Esophagus (tissue), 2 donors: ENCODE results near the gene CCDC116. TPM values are rescaled to one million over a fixed set of nuclear protein-coding genes. Genes with fewer than 3 reads are reported as not detected.

Experiments
- H3K27ac ChIP-seq, 2 donors: one replicate each; pipeline ENCODE4 v1.5.1; 2013; ENCODE audit warnings: low read depth in 2 of 2, mild to moderate bottlenecking in 2 of 2, inconsistent platforms in 1 of 2, low read length in 1 of 2, moderate library complexity in 1 of 2
- H3K27me3 ChIP-seq, 2 donors: one replicate each; pipeline ENCODE4 v1.6.1; 2013; ENCODE audit warnings: low read length in 2 of 2, control low read depth in 1 of 2, mild to moderate bottlenecking in 1 of 2; ENCODE audit not compliant: insufficient read depth in 2 of 2, control insufficient read depth in 1 of 2
- H3K36me3 ChIP-seq, 2 donors: one replicate each; pipeline ENCODE4 v1.6.1; 2013; ENCODE audit warnings: low read length in 1 of 2; ENCODE audit not compliant: control insufficient read depth in 2 of 2, insufficient read depth in 2 of 2
- H3K4me1 ChIP-seq, 2 donors: one replicate each; pipeline ENCODE4 v1.6.1; 2013; ENCODE audit warnings: low read length in 1 of 2; ENCODE audit not compliant: control insufficient read depth in 2 of 2, insufficient read depth in 2 of 2
- H3K4me3 ChIP-seq, 2 donors: one replicate each; pipeline ENCODE4 v1.5.1; 2013; ENCODE audit warnings: low read length in 2 of 2, mild to moderate bottlenecking in 2 of 2, low read depth in 1 of 2, moderate library complexity in 1 of 2
- H3K9me3 ChIP-seq, 2 donors: one replicate each; pipeline ENCODE4 v1.6.1; 2013; ENCODE audit warnings: mild to moderate bottlenecking in 2 of 2, low read depth in 1 of 2, low read length in 1 of 2, moderate library complexity in 1 of 2; ENCODE audit not compliant: control insufficient read depth in 2 of 2, insufficient read depth in 1 of 2
- WGBS, 2 donors: extraction: QIAGEN DNeasy Blood & Tissue Kit; methylation state at CpG; one replicate each; pipeline ENCODE4 v1.1.7; 2013; 5-methylcytosine and 5-hydroxymethylcytosine counted together
- polyA plus RNA-seq, 2 donors: library from polyadenylated mRNA; stranded (reverse); fragments of 200-250 nt; gene quantifications; one replicate each; pipeline ENCODE4 v1.2.3, GENCODE V29; 2013
- donor health status: healthy with polysubstance abuse.
- donor health status: Bipolar disorder and iron deficiency.

Gene CCDC116
- polyA plus RNA-seq, 2 donors: 0.25 to 0.61 TPM

- Histone ChIP-seq H3K27ac (no peak overlapping the region), H3K27me3 (no peaks in the 10 kb centered on the region), H3K9me3 (no peaks in the 10 kb centered on the region), H3K36me3 (peaks cover 0 to 5% of the 10 kb centered on the region in 2 donors), H3K4me3 (no peak overlapping the region), H3K4me1 (peaks cover 3 to 8% of the 10 kb centered on the region in 2 donors)
- WGBS, 2 donors: 94 to 97% methylated on average over 7 of the region's 7 CpGs
Observed at GRCh38 chr22:21650280-21650679, 17.7 kb downstream of the CCDC116 start.

- no peaks in the 10 kb centered on the region for H3K27me3 ChIP-seq
- peaks cover 3 to 8% of the 10 kb centered on the region in 2 donors for H3K4me1 ChIP-seq
- no peak overlapping the region for H3K27ac ChIP-seq
- no peaks in the 10 kb centered on the region for H3K9me3 ChIP-seq
- 20% methylated on average over 6 of the region's 6 CpGs for WGBS, 2 donors
- H3K4me3 ChIP-seq: peak overlapping the region; percentile 41 to 51
- H3K36me3 ChIP-seq: peaks cover 0 to 5% of the 10 kb centered on the region in 2 donors
Observed at GRCh38 chr22:21650823-21651520, 18.4 kb downstream of the CCDC116 start.

- 1% methylated on average over 29 of the region's 29 CpGs for WGBS, 2 donors
- H3K27ac ChIP-seq: no peak overlapping the region
- peak overlapping the region; percentile 41 to 51 for H3K4me3 ChIP-seq
Observed at GRCh38 chr22:21651521-21652009, 19.0 kb downstream of the CCDC116 start.

GRCh38 chr22:21652010-21652546, 19.5 kb downstream of the CCDC116 start:
- Histone ChIP-seq H3K27me3 (no peaks in the 10 kb centered on the region), H3K36me3 (no peaks in the 10 kb centered on the region), H3K27ac (peak overlapping the region in 1 of 2 donors; percentile 31), H3K4me3 (peak overlapping the region; percentile 51 to 62), H3K4me1 (peaks cover 3 to 10% of the 10 kb centered on the region in 2 donors), H3K9me3 (no peaks in the 10 kb centered on the region)
- 0 to 4% methylated on average over 42 to 44 of the region's 44 CpGs for WGBS, 2 donors

More at GRCh38 chr22:21651521-21652009, 19.0 kb downstream of the CCDC116 start:
- H3K4me1 ChIP-seq: peaks cover 3 to 9% of the 10 kb centered on the region in 2 donors
- H3K36me3 ChIP-seq: no peaks in the 10 kb centered on the region
- H3K9me3 ChIP-seq: no peaks in the 10 kb centered on the region
- no peaks in the 10 kb centered on the region for H3K27me3 ChIP-seq

DNA sequence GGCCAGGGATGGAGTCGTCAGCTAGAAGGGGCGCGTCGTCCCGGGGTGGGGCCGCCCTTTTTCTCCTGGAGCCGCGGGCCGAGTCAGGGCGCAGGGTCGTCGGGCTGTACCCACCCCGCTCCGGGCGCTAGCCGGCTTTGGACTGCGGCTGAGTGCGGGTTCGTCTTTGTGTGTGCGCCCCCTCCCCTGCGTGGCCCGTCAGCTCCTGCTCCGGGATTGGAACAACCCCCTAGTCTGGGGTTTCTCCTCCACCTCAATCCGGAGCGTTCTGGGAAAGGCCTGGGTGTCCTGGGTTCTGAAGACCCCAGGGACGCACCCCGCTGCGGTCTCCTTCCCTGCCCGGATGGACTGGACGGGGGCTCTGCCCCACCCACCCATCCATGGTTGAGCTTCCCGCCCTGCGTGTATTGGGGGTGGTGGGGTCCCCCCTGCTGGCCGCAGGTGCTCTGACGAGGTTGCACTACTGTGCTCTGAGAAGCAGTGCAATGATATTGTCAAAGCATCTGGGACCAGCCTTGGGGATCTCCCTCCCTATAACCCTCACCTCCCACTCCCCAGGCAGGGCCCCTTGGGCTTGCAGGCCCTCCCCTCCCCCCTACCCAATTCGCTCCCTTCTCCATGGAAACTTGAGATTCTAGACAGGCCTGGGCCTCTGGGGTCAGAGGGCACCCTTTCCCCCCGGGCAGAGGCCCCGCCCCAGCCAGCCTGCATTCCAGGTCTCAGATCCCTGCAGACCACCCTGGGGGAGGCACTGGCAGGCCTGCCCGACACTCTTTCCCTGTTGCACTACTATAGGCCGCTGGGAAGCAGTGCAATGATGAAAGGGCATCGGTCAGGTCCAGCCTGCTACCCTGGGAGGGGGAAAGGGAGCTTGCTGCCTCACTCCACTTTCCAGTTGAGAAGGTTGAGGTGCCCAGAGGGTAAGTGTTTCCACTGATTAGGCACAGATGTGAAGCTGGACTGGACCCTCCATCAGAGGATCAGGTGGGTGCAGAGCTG, 20.3 kb downstream of the CCDC116 start:
- peaks cover 3 to 10% of the 10 kb centered on the region in 2 donors for H3K4me1 ChIP-seq
- no peak overlapping the region for H3K27ac ChIP-seq
- H3K27me3 ChIP-seq: no peaks in the 10 kb centered on the region
- peak overlapping the region; percentile 51 to 62 for H3K4me3 ChIP-seq
- WGBS, 2 donors: 29 to 36% methylated on average over 40 of the region's 40 CpGs
- H3K36me3 ChIP-seq: no peaks in the 10 kb centered on the region
- H3K9me3 ChIP-seq: no peaks in the 10 kb centered on the region

DNA sequence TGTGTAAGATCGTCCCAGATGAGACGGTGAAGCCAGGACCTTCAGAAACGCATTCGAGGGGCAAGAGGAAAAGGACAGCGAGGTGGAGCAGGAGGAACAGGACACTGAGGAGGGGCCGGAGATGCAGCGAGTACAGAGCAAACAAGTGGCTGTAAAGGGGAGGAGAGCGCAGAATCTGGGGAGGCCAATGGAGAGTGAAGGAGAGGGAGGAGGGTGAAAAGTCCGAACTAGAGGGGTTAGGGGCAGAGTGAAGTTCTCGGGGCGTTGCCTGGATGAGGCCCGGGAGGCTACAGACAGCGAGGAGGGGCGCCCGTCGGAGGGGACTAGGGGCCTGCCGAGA, 24.4 kb downstream of the CCDC116 start:
- peak overlapping the region; percentile 58 to 60 for H3K4me3 ChIP-seq
- H3K4me1 ChIP-seq: peaks cover 0 to 2% of the 10 kb centered on the region in 2 donors
- H3K27me3 ChIP-seq: no peaks in the 10 kb centered on the region
- 34 to 36% methylated on average over 13 to 17 of the region's 17 CpGs for WGBS, 2 donors
- H3K9me3 ChIP-seq: no peaks in the 10 kb centered on the region
- H3K36me3 ChIP-seq: no peaks in the 10 kb centered on the region
- H3K27ac ChIP-seq: peak overlapping the region; percentile 52 to 86

DNA sequence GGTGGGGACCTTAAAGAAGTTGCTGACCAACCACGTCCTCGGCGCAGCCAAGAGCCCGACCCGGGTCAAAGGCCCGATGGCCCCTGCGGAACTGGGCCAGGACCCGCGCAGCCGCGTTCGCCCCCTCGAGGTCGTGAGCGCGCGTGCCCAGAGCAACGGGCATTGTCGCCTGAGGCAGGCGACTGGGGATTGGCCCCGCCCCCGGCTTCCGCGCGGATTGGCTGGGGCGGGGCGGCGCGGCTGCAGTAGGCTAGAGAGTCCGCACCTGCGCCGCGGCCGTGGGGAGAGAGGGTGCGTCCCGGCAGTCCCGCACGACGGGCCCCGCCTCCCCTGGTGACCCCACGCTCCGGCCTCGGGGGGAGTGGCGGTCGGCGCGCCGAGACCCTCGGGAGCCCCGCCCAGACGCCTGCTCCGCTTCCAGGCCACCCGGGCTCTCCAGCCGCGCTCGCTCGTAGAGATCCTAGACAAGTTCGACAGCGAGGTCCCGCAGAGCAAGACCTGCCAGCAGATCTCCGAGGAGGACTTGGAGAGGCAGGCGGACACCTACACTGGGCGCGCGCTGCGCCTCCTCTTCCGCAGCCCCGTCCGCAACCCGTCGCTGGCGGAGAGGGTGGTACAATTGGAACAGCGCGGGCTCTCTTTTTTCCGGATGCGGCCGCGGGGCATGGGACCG, 24.9 kb downstream of the CCDC116 start:
- Histone ChIP-seq H3K4me3 (peak overlapping the region; percentile 58 to 60), H3K4me1 (peaks cover 0 to 2% of the 10 kb centered on the region in 2 donors), H3K27me3 (no peaks in the 10 kb centered on the region), H3K27ac (peak overlapping the region; percentile 28 to 86), H3K9me3 (no peaks in the 10 kb centered on the region), H3K36me3 (no peaks in the 10 kb centered on the region)
- WGBS, 2 donors: 0 to 1% methylated on average over 49 to 79 of the region's 79 CpGs

DNA sequence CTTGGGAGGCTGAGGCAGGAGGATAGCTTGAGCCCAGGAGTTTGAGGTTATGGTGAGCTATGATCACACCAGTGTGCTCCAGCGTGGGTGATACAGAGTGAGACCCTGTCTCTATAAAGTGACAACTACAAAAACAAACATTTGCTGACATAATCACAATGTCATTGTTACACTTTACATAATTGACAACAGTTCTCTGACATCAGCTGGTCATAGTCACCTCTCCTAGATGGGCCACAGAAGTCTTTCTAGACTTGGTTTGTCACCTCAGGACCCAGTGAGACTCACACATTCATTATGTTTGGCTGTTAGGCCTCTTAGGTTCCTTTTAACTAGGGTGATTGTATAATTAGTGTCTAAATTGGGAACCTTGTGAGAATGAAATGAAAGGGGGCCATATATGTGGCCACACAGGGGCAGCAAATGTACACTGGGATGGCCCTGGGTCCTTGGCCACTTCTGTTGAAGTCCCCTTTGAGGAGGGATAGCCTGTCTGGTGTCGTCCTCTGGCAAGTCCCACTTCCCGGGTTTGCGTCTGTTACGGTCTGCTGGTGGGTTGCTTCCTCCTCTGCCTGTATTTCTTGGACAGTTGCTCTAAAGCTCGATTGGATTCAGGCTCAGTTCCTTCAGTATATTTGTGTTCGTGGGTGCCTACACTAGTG, 27.4 kb downstream of the CCDC116 start:
- Histone ChIP-seq H3K36me3 (no peaks in the 10 kb centered on the region), H3K27me3 (no peaks in the 10 kb centered on the region), H3K27ac (no peak overlapping the region), H3K4me3 (no peak overlapping the region), H3K4me1 (peaks cover 0 to 2% of the 10 kb centered on the region in 2 donors), H3K9me3 (no peaks in the 10 kb centered on the region)
- 81 to 83% methylated on average over 7 of the region's 7 CpGs for WGBS, 2 donors
